HepG2 (cell line): Measurements from ENCODE around the gene ESPNL. TPM values are rescaled to one million over a fixed set of nuclear protein-coding genes. Genes with fewer than 3 reads are reported as not detected.

Experiments
- CBX5 ChIP-seq: sonication (generic); formaldehyde crosslinking; IDR thresholded peaks from 2 replicates; pipeline ENCODE4 v1.4.0; 2020; ENCODE audit warnings: missing genetic modification reagents, borderline replicate concordance
- DZIP1 ChIP-seq: sonication (generic); formaldehyde crosslinking; IDR thresholded peaks from 2 replicates; pipeline ENCODE4 v1.5.0; 2020; ENCODE audit warnings: mild to moderate bottlenecking, missing genetic modification reagents
- FOXP1 ChIP-seq, 2 experiments: fragments of 450-650 bp in 1 of 2; IDR thresholded peaks; 2 replicates each; pipeline ENCODE4 v1.6.1; 2017 to 2018; ENCODE audit warnings: antibody characterized with exemption in 1 of 2
- HOXD1 ChIP-seq: sonication (generic); formaldehyde crosslinking; IDR thresholded peaks from 2 replicates; pipeline ENCODE4 v1.5.0; 2020; ENCODE audit warnings: missing genetic modification reagents
- JARID2 ChIP-seq: sonication (generic); formaldehyde crosslinking; IDR thresholded peaks from 2 replicates; pipeline ENCODE4 v1.8.1; 2023; ENCODE audit warnings: missing genetic modification reagents, inconsistent platforms; ENCODE audit not compliant: insufficient replicate concordance
- KAT2B ChIP-seq: fragments of 150-350 bp; IDR thresholded peaks from 2 replicates; pipeline ENCODE4 v1.6.1; 2014; ENCODE audit warnings: low read depth, low read length, borderline replicate concordance
- NPAS2 ChIP-seq: sonication (generic); formaldehyde crosslinking; IDR thresholded peaks from 2 replicates; pipeline ENCODE4 v1.8.0; 2022; ENCODE audit warnings: mild to moderate bottlenecking, missing genetic modification reagents, borderline replicate concordance
- PCBP1 ChIP-seq: fragments of 200-400 bp; formaldehyde crosslinking; IDR thresholded peaks from 2 replicates; pipeline ENCODE4 v1.6.1; 2017; ENCODE audit warnings: mild to moderate bottlenecking, low read depth, low read length, borderline replicate concordance
- POLR2AphosphoS2 ChIP-seq: IDR thresholded peaks from 2 replicates; pipeline ENCODE4 v1.6.1; 2011; ENCODE audit warnings: low read depth, low read length, improper control_type of control experiment
- POLR2G ChIP-seq: fragments of 200-400 bp; formaldehyde crosslinking; IDR thresholded peaks from 2 replicates; pipeline ENCODE4 v1.6.1; 2018; ENCODE audit warnings: mild to moderate bottlenecking, low read depth, low read length, moderate library complexity
- TERF1 ChIP-seq: sonication (generic); formaldehyde crosslinking; IDR thresholded peaks from 2 replicates; pipeline ENCODE4 v1.8.0; 2022; ENCODE audit warnings: mild to moderate bottlenecking, missing genetic modification reagents, moderate library complexity
- U2AF1 ChIP-seq: fragments of 200-400 bp; formaldehyde crosslinking; optimal IDR thresholded peaks from 2 replicates; pipeline ENCODE3; 2017; ENCODE audit warnings: mild to moderate bottlenecking, low read depth, low read length
- XBP1 ChIP-seq: sonication (generic); formaldehyde crosslinking; IDR thresholded peaks from 2 replicates; pipeline ENCODE4 v1.5.0; 2020; ENCODE audit warnings: missing genetic modification reagents
- ZFP82 ChIP-seq: sonication (generic); formaldehyde crosslinking; IDR thresholded peaks from 2 replicates; pipeline ENCODE4 v1.5.1; 2020; ENCODE audit warnings: mild to moderate bottlenecking, missing genetic modification reagents, borderline replicate concordance
- ZNF136 ChIP-seq: sonication (generic); formaldehyde crosslinking; IDR thresholded peaks from 2 replicates; pipeline ENCODE4 v1.8.1; 2022; ENCODE audit warnings: low read depth, mild to moderate bottlenecking, moderate library complexity, missing genetic modification reagents
- ZNF326 ChIP-seq: sonication (generic); formaldehyde crosslinking; IDR thresholded peaks from 2 replicates; pipeline ENCODE4 v1.4.0; 2020; ENCODE audit warnings: missing genetic modification reagents, borderline replicate concordance
- ZNF354B ChIP-seq: sonication (generic); formaldehyde crosslinking; IDR thresholded peaks from 2 replicates; pipeline ENCODE4 v1.8.0; 2022; ENCODE audit warnings: mild to moderate bottlenecking, missing genetic modification reagents
- ZNF430 ChIP-seq: sonication (generic); formaldehyde crosslinking; IDR thresholded peaks from 2 replicates; pipeline ENCODE4 v1.9.0; 2021; ENCODE audit warnings: mild to moderate bottlenecking, missing genetic modification reagents
- ZNF598 ChIP-seq: sonication (generic); formaldehyde crosslinking; IDR thresholded peaks from 2 replicates; pipeline ENCODE4 v1.5.1; 2020; ENCODE audit warnings: mild to moderate bottlenecking, missing genetic modification reagents, borderline replicate concordance
- ZNF670 ChIP-seq: sonication (generic); formaldehyde crosslinking; IDR thresholded peaks from 2 replicates; pipeline ENCODE4 v1.8.0; 2022; ENCODE audit warnings: mild to moderate bottlenecking, missing genetic modification reagents, borderline replicate concordance
- polyA plus RNA-seq, 8 experiments: library from polyadenylated mRNA; depleted of rRNA in 3 of 8; stranded (reverse) in 7 of 8; unstranded in 1 of 8; fragments of >200 nt; fragmentation: Illumina TruSeq in 4 of 8; extraction: Trizol in 4 of 8; gene quantifications; 2 replicates each; pipeline versions ENCODE4 v1.2.1 to v1.2.3, GENCODE V29; 2011 to 2016; ENCODE audit warnings: low read depth in 4 of 8, missing spikeins in 1 of 8, mixed read lengths in 1 of 8; ENCODE audit not compliant: insufficient read depth in 1 of 8
- total RNA-seq, 5 experiments: library from RNA; depleted of rRNA; stranded (reverse); fragments of >200 nt; fragmentation: Illumina TruSeq; extraction: Trizol; gene quantifications; 2 replicates each; pipeline ENCODE4 v1.2.3, GENCODE V29; 2016; ENCODE audit warnings: low read depth in 1 of 5
- TF ChIP-seq, protein P1 (sequence below): sonication (generic); formaldehyde crosslinking; conservative IDR thresholded peaks from 2 replicates; pipeline ENCODE4 v1.8.0; 2022; ENCODE audit warnings: low read depth, missing genetic modification reagents
- TF ChIP-seq, protein P2 (sequence below): sonication (generic); formaldehyde crosslinking; IDR thresholded peaks from 2 replicates; pipeline ENCODE4 v1.4.0; 2020; ENCODE audit warnings: mild to moderate bottlenecking, low read depth, missing genetic modification reagents

The ESPNL gene
- total and polyA plus RNA-seq, 2 of the 13 experiments (the other 11 are each of a cell fraction or from before 2014, with no cell fraction given), result 0.45 to 0.80 TPM

- TF ChIP-seq ZNF136 (no peak), U2AF1 (no peak), CBX5 (0 out of 2 replicates have a peak, but pooled peaks have one; percentile 7), DZIP1 (CRISPR knock-in tag) (peak; percentile 16; the same call in 1 of the 2 replicates), NPAS2 (CRISPR knock-in tag) (no peak), TERF1 (CRISPR knock-in tag) (no peak), ZFP82 (no peak), HOXD1 (CRISPR knock-in tag) (no peak), ZNF326 (CRISPR knock-in tag) (no peak), ZNF598 (CRISPR knock-in tag) (peak; percentile 56; the same call in 1 of the 2 replicates), PCBP1 (peak; percentile 91; the same call in 1 of the 2 replicates), ZNF430 (CRISPR knock-in tag) (no peak; the same call in 1 of the 2 replicates), POLR2AphosphoS2 (no peak), ZNF354B (CRISPR knock-in tag) (no peak), XBP1 (CRISPR knock-in tag) (no peak), FOXP1 (IDR thresholded peaks at IDR 0.05) (no peak), FOXP1 (CRISPR knock-in tag; IDR thresholded peaks at IDR 0.05) (no peak), POLR2G (no peak), KAT2B (no peak), JARID2 (CRISPR knock-in tag) (no peak), ZNF670 (CRISPR knock-in tag) (no peak)
- TF ChIP-seq, protein P1, sequence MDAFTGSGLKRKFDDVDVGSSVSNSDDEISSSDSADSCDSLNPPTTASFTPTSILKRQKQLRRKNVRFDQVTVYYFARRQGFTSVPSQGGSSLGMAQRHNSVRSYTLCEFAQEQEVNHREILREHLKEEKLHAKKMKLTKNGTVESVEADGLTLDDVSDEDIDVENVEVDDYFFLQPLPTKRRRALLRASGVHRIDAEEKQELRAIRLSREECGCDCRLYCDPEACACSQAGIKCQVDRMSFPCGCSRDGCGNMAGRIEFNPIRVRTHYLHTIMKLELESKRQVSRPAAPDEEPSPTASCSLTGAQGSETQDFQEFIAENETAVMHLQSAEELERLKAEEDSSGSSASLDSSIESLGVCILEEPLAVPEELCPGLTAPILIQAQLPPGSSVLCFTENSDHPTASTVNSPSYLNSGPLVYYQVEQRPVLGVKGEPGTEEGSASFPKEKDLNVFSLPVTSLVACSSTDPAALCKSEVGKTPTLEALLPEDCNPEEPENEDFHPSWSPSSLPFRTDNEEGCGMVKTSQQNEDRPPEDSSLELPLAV, result no peak
- TF ChIP-seq, protein P2, sequence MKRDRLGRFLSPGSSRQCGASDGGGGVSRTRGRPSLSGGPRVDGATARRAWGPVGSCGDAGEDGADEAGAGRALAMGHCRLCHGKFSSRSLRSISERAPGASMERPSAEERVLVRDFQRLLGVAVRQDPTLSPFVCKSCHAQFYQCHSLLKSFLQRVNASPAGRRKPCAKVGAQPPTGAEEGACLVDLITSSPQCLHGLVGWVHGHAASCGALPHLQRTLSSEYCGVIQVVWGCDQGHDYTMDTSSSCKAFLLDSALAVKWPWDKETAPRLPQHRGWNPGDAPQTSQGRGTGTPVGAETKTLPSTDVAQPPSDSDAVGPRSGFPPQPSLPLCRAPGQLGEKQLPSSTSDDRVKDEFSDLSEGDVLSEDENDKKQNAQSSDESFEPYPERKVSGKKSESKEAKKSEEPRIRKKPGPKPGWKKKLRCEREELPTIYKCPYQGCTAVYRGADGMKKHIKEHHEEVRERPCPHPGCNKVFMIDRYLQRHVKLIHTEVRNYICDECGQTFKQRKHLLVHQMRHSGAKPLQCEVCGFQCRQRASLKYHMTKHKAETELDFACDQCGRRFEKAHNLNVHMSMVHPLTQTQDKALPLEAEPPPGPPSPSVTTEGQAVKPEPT (CRISPR knock-in tag), result no peak
These were observed 6.8 kb downstream of the ESPNL start (continued) for GRCh38 chr2:238106698-238107524.
